ENCODE results near the gene HCFC2. TPM values are rescaled to one million over a fixed set of nuclear protein-coding genes. Genes with fewer than 3 reads are reported as not detected.

Gene HCFC2
- total and polyA plus RNA-seq, 9 of the 15 experiments (the other 6 are each of a cell fraction or from before 2014, with no cell fraction given) = 1.2 to 6.5 (median 3.8) TPM

GRCh38 chr12:104133321-104133720 lies 69.0 kb downstream of the HCFC2 start:
- POLR2A ChIA-PET = interaction anchor here (0.7 to 2.1 kb wide), 5 partner anchors 8 to 154 kb away, joined by 3 to 5 read pairs (median 4); no protein-coding TSS in a partner anchor
- WGBS (ENCODE audit: insufficient coverage, low coverage, missing lambda C conversion rate) = 86% methylated on average over 5 of the region's 5 CpGs
- no TSS peak for BruUV-seq (replicated peaks)
- no peaks in the 10 kb centered on the region for H3K9me1 ChIP-seq (ENCODE audit: control insufficient read depth, insufficient read depth, low read length)
- in situ Hi-C loops (cut with MboI) (no loop called here), intact Hi-C loops (cut with micrococcal nuclease) (no loop called here)
- no peak overlapping the region for H3K4me2 ChIP-seq (ENCODE audit: insufficient read depth, low read length)
- no peak for DNase-seq (ENCODE audit: extremely low read depth in 1 of 4, low spot score in 3 of 4)
- no peaks in the 10 kb centered on the region for H3K27me3 ChIP-seq (ENCODE audit: control insufficient read depth in 2 of 2, insufficient read depth in 2 of 2, low read length in 2 of 2)
- no peak for FAIRE-seq
- no peak overlapping the region for H3K9ac ChIP-seq (ENCODE audit: insufficient read depth in 1 of 2, low read depth in 2 of 2, low read length in 2 of 2)
- TF ChIP-seq KDM4B (IDR thresholded peaks at IDR 0.05; ENCODE audit: borderline replicate concordance in 2 of 2, low read depth in 1 of 2) (no peak), ZFP91 (CRISPR knock-in tag; IDR thresholded peaks at IDR 0.05) (no peak), RBM14 (IDR thresholded peaks at IDR 0.05; ENCODE audit: borderline replicate concordance, insufficient read depth, low read depth, low read length) (no peak), ZNF507 (tag; conservative IDR thresholded peaks at IDR 0.05) (no peak), ZNF740 (CRISPR knock-in tag; IDR thresholded peaks at IDR 0.05) (no peak), ZNF740 (tag; IDR thresholded peaks at IDR 0.05) (no peak), SIRT6 (IDR thresholded peaks at IDR 0.05; ENCODE audit: low read depth, low read length) (no peak), KLF16 (IDR thresholded peaks at IDR 0.05) (no peak), TFAM (CRISPR knock-in tag; conservative IDR thresholded peaks at IDR 0.05) (no peak), ELF4 (CRISPR knock-in tag; IDR thresholded peaks at IDR 0.05) (no peak), STAG1 (CRISPR knock-in tag; IDR thresholded peaks at IDR 0.05; ENCODE audit: borderline replicate concordance) (no peak)
- no peak for ATAC-seq
- H3K27ac ChIP-seq (ENCODE audit: extremely low read depth, low read depth, low read length) = no peak overlapping the region
- no peaks in the 10 kb centered on the region for H4K20me1 ChIP-seq (replicated peaks; ENCODE audit: control insufficient read depth, insufficient read depth, low read length)
- H3K4me3 ChIP-seq = no peak overlapping the region
- H3K36me3 ChIP-seq (ENCODE audit: control insufficient read depth, insufficient read depth, low read length) = peaks cover 60% of the 10 kb centered on the region
- H2AFZ ChIP-seq (ENCODE audit: low read depth, low read length) = no peak overlapping the region
- peaks cover 46% of the 10 kb centered on the region for H3K79me2 ChIP-seq (ENCODE audit: control insufficient read depth, insufficient read depth, low read length)
- CTCF ChIA-PET (ENCODE audit: low intra/inter-chr PET ratio) = no interaction called here
- H3K4me1 ChIP-seq (replicated peaks in 1 of 2; ENCODE audit: control insufficient read depth in 2 of 2, insufficient read depth in 2 of 2, low read length in 2 of 2) = peaks cover 6 to 17% of the 10 kb centered on the region in 2 experiments
- H3K9me3 ChIP-seq (replicated peaks; ENCODE audit: control insufficient read depth, insufficient read depth, low read depth, low read length) = no peaks in the 10 kb centered on the region
